Measurements from ENCODE around the gene PPP5C. TPM values are rescaled to one million over a fixed set of nuclear protein-coding genes. Genes with fewer than 3 reads are reported as not detected.
"Not testable (repeated sequence)": the region's sequence is repeated elsewhere in the genome, so short reads cannot be mapped to it uniquely, and the experiment has no call there.

Gene PPP5C
- total RNA-seq, 1 donor from 2014 or later, result 31.3 TPM

GRCh38 chr19:46317339-46317738, 29.5 kb upstream of the PPP5C start:
- Histone ChIP-seq H3K36me3 (ENCODE audit: control insufficient read depth, insufficient read depth, low read length) (no peaks in the 10 kb centered on the region), H3K4me3 (ENCODE audit: low read depth, low read length) (no peak overlapping the region), H3K27me3 (ENCODE audit: control insufficient read depth, insufficient read depth, low read length) (no peaks in the 10 kb centered on the region)
- TF ChIP-seq, protein P1, sequence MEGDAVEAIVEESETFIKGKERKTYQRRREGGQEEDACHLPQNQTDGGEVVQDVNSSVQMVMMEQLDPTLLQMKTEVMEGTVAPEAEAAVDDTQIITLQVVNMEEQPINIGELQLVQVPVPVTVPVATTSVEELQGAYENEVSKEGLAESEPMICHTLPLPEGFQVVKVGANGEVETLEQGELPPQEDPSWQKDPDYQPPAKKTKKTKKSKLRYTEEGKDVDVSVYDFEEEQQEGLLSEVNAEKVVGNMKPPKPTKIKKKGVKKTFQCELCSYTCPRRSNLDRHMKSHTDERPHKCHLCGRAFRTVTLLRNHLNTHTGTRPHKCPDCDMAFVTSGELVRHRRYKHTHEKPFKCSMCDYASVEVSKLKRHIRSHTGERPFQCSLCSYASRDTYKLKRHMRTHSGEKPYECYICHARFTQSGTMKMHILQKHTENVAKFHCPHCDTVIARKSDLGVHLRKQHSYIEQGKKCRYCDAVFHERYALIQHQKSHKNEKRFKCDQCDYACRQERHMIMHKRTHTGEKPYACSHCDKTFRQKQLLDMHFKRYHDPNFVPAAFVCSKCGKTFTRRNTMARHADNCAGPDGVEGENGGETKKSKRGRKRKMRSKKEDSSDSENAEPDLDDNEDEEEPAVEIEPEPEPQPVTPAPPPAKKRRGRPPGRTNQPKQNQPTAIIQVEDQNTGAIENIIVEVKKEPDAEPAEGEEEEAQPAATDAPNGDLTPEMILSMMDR (IDR thresholded peaks at IDR 0.05; ENCODE audit: insufficient read depth, low read length, severe bottlenecking), result no peak
- no peak for DNase-seq (ENCODE audit: low read depth)
- no peak for FAIRE-seq

DNA sequence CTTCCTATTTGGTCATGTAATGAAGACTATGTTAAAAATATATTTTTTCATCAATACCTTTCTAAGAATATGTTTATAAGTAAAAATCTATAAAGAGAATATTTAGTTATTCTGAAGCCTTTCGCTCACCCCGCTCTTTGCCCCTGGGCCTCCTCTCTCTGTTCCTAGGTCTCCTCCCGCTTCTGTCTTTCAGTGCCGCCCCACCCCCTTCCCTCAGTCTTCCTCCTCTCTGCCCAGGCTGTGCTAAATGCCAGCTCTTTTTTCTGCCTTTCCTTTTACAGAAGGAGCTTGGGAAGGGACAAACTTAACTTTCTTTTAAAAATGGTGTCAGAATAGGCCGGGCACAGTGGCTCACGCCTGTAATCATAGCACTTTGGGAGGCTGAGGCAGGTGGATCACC, 27.3 kb upstream of the PPP5C start:
- H3K36me3 ChIP-seq (ENCODE audit: control insufficient read depth, insufficient read depth, low read length), result no peaks in the 10 kb centered on the region
- H3K27me3 ChIP-seq (ENCODE audit: control insufficient read depth, insufficient read depth, low read length), result no peaks in the 10 kb centered on the region
- H3K4me3 ChIP-seq (ENCODE audit: low read depth, low read length), result no peak overlapping the region
- DNase-seq (ENCODE audit: low read depth) (no peak), FAIRE-seq (no peak)
- TF ChIP-seq, protein P1 (IDR thresholded peaks at IDR 0.05; ENCODE audit: insufficient read depth, low read length, severe bottlenecking), result no peak

DNA sequence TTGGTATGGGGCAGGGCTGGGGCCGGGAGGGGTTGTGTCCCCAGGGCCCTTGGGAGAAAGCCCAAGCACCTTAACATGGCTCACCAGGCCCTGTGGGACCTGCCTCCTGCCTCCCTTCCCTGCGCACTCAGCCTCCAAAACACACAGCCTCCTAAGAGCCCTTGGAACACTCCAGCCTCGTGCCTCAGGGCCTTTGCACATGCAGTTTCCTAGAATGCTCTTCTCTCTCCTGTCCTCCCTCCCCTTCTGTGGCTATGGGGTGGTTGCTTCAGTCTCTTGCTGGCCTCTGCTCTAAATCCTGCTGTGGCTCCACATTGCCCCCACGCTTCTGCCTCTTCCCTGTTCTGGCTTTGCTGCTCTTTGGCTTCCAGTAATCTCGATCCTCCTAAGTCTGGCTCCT, 26.3 kb upstream of the PPP5C start:
- DNase-seq (ENCODE audit: low read depth) (no peak), FAIRE-seq (no peak)
- no peaks in the 10 kb centered on the region for H3K36me3 ChIP-seq (ENCODE audit: control insufficient read depth, insufficient read depth, low read length)
- TF ChIP-seq, protein P1 (IDR thresholded peaks at IDR 0.05; ENCODE audit: insufficient read depth, low read length, severe bottlenecking), result no peak
- no peak overlapping the region for H3K4me3 ChIP-seq (ENCODE audit: low read depth, low read length)
- H3K27me3 ChIP-seq (ENCODE audit: control insufficient read depth, insufficient read depth, low read length), result no peaks in the 10 kb centered on the region

DNA sequence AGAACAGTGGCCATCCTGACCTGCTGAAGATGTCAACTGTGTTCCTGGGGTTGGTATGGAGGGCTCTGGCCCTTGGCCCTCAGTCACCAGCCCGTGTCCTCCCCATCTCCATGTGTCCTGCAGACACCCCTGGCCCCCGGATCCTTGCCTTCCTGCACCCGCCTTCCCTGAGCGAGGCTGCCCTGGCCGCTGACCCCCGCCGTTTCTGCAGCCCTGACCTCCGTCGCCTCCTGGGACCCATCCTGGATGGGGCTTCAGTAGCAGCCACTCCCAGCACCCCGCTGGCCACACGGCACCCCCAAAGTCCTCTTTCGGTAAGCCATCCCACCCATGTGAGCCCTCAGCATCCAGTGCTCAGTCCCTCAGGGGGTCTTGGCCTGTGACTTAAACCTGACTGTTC, 25.2 kb upstream of the PPP5C start:
- Histone ChIP-seq H3K36me3 (ENCODE audit: control insufficient read depth, insufficient read depth, low read length) (no peaks in the 10 kb centered on the region), H3K27me3 (ENCODE audit: control insufficient read depth, insufficient read depth, low read length) (no peaks in the 10 kb centered on the region), H3K4me3 (ENCODE audit: low read depth, low read length) (no peak overlapping the region)
- FAIRE-seq (no peak), DNase-seq (ENCODE audit: low read depth) (no peak)
- TF ChIP-seq, protein P1 (IDR thresholded peaks at IDR 0.05; ENCODE audit: insufficient read depth, low read length, severe bottlenecking), result no peak

GRCh38 chr19:46323227-46323626, 23.7 kb upstream of the PPP5C start:
- FAIRE-seq; H3K4me3 ChIP-seq (ENCODE audit: low read depth, low read length); DNase-seq (ENCODE audit: low read depth); H3K27me3 ChIP-seq (ENCODE audit: control insufficient read depth, insufficient read depth, low read length); H3K36me3 ChIP-seq (ENCODE audit: control insufficient read depth, insufficient read depth, low read length): not testable (repeated sequence)

- H3K4me3 ChIP-seq (ENCODE audit: low read depth, low read length), result no peak overlapping the region
- H3K36me3 ChIP-seq (ENCODE audit: control insufficient read depth, insufficient read depth, low read length), result no peaks in the 10 kb centered on the region
- no peaks in the 10 kb centered on the region for H3K27me3 ChIP-seq (ENCODE audit: control insufficient read depth, insufficient read depth, low read length)
- DNase-seq (ENCODE audit: low read depth) (no peak), FAIRE-seq (no peak)
- TF ChIP-seq, protein P1 (IDR thresholded peaks at IDR 0.05; ENCODE audit: insufficient read depth, low read length, severe bottlenecking), result no peak
Measured at GRCh38 chr19:46324277-46324676, 22.6 kb upstream of the PPP5C start.
